ENCODE measurements around the gene NEURL3.

NEURL3 gene

GRCh38 chr2:96527286-96528005, 22.3 kb upstream of the NEURL3 start:
- DNase-seq: no peak

- DNase-seq: no peak
Measured at GRCh38 chr2:96526615-96527285, 21.6 kb upstream of the NEURL3 start.

- no peak for DNase-seq
Measured at GRCh38 chr2:96526101-96526591, 21.0 kb upstream of the NEURL3 start.

- no peak for DNase-seq
Measured at GRCh38 chr2:96525211-96525507, 20.0 kb upstream of the NEURL3 start.

GRCh38 chr2:96524482-96525210, 19.5 kb upstream of the NEURL3 start:
- no peak for DNase-seq

- DNase-seq: no peak
Measured at GRCh38 chr2:96523659-96524481, 18.7 kb upstream of the NEURL3 start.

GRCh38 chr2:96522304-96523203, 17.4 kb upstream of the NEURL3 start:
- no peak for DNase-seq

- DNase-seq: no peak
Measured at GRCh38 chr2:96521219-96521618, 16.1 kb upstream of the NEURL3 start.

- no peak for DNase-seq
Measured at GRCh38 chr2:96520697-96521096, 15.5 kb upstream of the NEURL3 start.

GRCh38 chr2:96520231-96520630, 15.1 kb upstream of the NEURL3 start:
- DNase-seq: no peak

- no peak for DNase-seq
Measured at GRCh38 chr2:96517079-96517478, 11.9 kb upstream of the NEURL3 start.

- no peak for DNase-seq
Measured at GRCh38 chr2:96514521-96514920, 9.4 kb upstream of the NEURL3 start.

GRCh38 chr2:96512341-96512740, 7.2 kb upstream of the NEURL3 start:
- no peak for DNase-seq

- DNase-seq: no peak
Measured at GRCh38 chr2:96511851-96512250, 6.7 kb upstream of the NEURL3 start.

- DNase-seq: no peak
Measured at GRCh38 chr2:96510931-96511595, 5.9 kb upstream of the NEURL3 start.

- no peak for DNase-seq
Measured at GRCh38 chr2:96509847-96510230, 4.7 kb upstream of the NEURL3 start.

GRCh38 chr2:96509114-96509846, 4.1 kb upstream of the NEURL3 start:
- DNase-seq: peak; percentile 74

- no peak for DNase-seq
Measured at GRCh38 chr2:96508521-96509113, 3.5 kb upstream of the NEURL3 start.

- DNase-seq: peak; percentile 61
Measured at GRCh38 chr2:96507957-96508520, 2.9 kb upstream of the NEURL3 start.

GRCh38 chr2:96506907-96507240, 1.7 kb upstream of the NEURL3 start:
- no peak for DNase-seq
